ENCODE data around the gene ADGRV1. TPM values are rescaled to one million over a fixed set of nuclear protein-coding genes. Genes with fewer than 3 reads are reported as not detected.

The ADGRV1 gene
- polyA plus RNA-seq, 4 donors = 2.6 to 2.9 (median 2.7) TPM; not detected in 1

DNA sequence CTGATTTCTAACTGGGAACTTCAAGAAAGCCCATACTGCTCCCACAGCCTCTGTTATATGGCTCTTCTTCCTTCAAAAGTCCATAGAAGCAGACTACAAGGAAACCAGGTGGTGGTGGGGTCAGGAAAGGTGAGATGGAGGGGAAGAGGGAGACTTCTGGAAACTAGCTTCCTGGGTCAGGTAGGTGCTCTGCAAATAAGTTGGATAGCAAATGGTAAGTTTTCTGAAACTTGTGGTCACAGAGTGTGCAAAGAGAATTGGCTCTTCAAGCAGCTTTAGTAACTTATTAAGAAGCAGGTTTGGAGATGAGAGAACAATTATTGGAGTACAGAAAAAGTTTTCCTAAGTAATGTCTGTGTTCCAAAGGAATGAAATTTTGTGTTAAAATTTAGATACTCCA, 316.9 kb downstream of the ADGRV1 start:
- no peak overlapping the region for H3K27ac ChIP-seq (ENCODE audit: low read depth in 1 of 3, low read length in 2 of 3)
- H3K27me3 ChIP-seq (ENCODE audit: control insufficient read depth in 3 of 3, insufficient read depth in 3 of 3, low read length in 3 of 3) = no peaks in the 10 kb centered on the region
- FAIRE-seq (no peak), DNase-seq (no peak)
- no peaks in the 10 kb centered on the region for H3K36me3 ChIP-seq (ENCODE audit: control insufficient read depth in 3 of 3, insufficient read depth in 2 of 3, low read depth in 1 of 3, low read length in 3 of 3)
- H3K4me3 ChIP-seq (ENCODE audit: low read depth in 1 of 3, low read length in 3 of 3) = no peak overlapping the region
- peaks cover 0 to 6% (median 0%) of the 10 kb centered on the region in 3 donors for H3K4me1 ChIP-seq (ENCODE audit: control insufficient read depth in 3 of 3, insufficient read depth in 2 of 3, low read depth in 1 of 3, low read length in 2 of 3)
- no peaks in the 10 kb centered on the region for H3K9me3 ChIP-seq (ENCODE audit: control insufficient read depth in 2 of 2, insufficient read depth in 1 of 2, low read depth in 1 of 2, low read length in 1 of 2)

DNA sequence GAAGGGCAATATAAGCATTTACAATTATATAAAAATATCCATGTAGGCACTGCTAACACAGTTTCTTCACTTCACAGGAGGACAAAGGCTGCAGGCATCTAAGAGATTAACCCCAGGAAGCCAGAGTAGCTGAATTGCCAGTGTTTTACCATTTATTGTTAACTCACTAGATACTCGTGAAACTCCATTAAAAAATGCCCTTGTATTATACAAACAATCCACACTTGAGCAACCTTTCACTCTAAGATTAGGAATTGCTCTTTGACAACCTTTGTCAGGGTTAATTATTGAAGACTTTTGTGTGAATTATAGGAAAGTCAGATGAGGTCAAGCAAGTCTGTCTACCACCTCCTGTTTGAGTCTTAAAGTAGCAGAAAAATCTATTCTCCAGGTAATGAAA, 317.8 kb downstream of the ADGRV1 start:
- DNase-seq (peak; percentile 39 to 62), FAIRE-seq (no peak)
- H3K27me3 ChIP-seq (ENCODE audit: control insufficient read depth in 3 of 3, insufficient read depth in 3 of 3, low read length in 3 of 3) = no peaks in the 10 kb centered on the region
- H3K4me1 ChIP-seq (ENCODE audit: control insufficient read depth in 3 of 3, insufficient read depth in 2 of 3, low read depth in 1 of 3, low read length in 2 of 3) = peaks cover 0 to 6% (median 0%) of the 10 kb centered on the region in 3 donors
- H3K36me3 ChIP-seq (ENCODE audit: control insufficient read depth in 3 of 3, insufficient read depth in 2 of 3, low read depth in 1 of 3, low read length in 3 of 3) = no peaks in the 10 kb centered on the region
- no peak overlapping the region for H3K4me3 ChIP-seq (ENCODE audit: low read depth in 1 of 3, low read length in 3 of 3)
- H3K9me3 ChIP-seq (ENCODE audit: control insufficient read depth in 2 of 2, insufficient read depth in 1 of 2, low read depth in 1 of 2, low read length in 1 of 2) = no peaks in the 10 kb centered on the region
- H3K27ac ChIP-seq (ENCODE audit: low read depth in 1 of 3, low read length in 2 of 3) = no peak overlapping the region
- WGBS, 3 donors = 0 to 39% (median 7%) methylated on average over 1 of the region's 1 CpG

DNA sequence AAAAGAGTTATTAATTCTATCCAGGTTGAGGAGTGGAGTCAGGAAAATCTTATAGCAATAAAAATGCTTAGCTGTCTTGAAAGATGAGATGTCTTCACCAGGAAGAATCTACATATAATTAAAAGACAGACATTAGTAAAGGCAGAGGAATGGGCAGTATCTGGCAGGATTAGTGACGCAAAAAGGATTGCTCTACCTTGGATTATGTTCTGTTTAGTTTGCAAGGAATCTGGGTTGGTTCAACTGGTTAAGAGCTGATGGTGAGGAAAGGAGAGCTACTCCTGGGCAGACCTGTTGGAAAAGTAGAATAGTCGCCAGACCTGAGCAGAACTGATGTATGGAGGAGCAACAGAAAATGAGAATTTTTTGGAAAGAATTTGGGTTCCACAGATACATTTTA, 318.5 kb downstream of the ADGRV1 start:
- Histone ChIP-seq H3K9me3 (ENCODE audit: control insufficient read depth in 2 of 2, insufficient read depth in 1 of 2, low read depth in 1 of 2, low read length in 1 of 2) (no peaks in the 10 kb centered on the region), H3K27me3 (ENCODE audit: control insufficient read depth in 3 of 3, insufficient read depth in 3 of 3, low read length in 3 of 3) (no peaks in the 10 kb centered on the region), H3K27ac (ENCODE audit: low read depth in 1 of 3, low read length in 2 of 3) (no peak overlapping the region), H3K4me3 (ENCODE audit: low read depth in 1 of 3, low read length in 3 of 3) (no peak overlapping the region), H3K36me3 (ENCODE audit: control insufficient read depth in 3 of 3, insufficient read depth in 2 of 3, low read depth in 1 of 3, low read length in 3 of 3) (no peaks in the 10 kb centered on the region), H3K4me1 (ENCODE audit: control insufficient read depth in 3 of 3, insufficient read depth in 2 of 3, low read depth in 1 of 3, low read length in 2 of 3) (peaks cover 0 to 6% (median 0%) of the 10 kb centered on the region in 3 donors)
- WGBS, 3 donors = 92 to 95% (median 92%) methylated on average over 2 of the region's 2 CpGs
- DNase-seq (no peak), FAIRE-seq (no peak)

DNA sequence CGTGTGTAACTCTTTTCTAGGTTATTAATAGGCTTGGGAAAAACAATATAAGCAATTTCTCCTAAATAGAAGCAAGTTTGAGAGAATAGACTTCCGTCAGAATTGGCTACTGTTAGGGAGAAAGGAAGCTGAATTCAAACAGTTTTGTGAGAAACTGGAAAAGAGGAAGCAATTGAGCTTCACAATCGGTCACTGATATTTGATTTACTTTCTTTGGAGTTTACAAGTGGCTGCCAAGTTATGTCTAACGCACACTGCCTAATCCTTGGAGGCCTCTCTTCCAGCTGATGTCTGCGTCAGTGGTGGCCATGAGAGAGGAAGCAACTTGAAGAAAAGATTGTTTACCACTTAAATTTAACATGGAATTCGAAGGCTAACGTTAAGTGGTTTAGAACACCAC, 319.5 kb downstream of the ADGRV1 start:
- H3K27me3 ChIP-seq (ENCODE audit: control insufficient read depth in 3 of 3, insufficient read depth in 3 of 3, low read length in 3 of 3) = no peaks in the 10 kb centered on the region
- H3K4me3 ChIP-seq (ENCODE audit: low read depth in 1 of 3, low read length in 3 of 3) = no peak overlapping the region
- no peaks in the 10 kb centered on the region for H3K36me3 ChIP-seq (ENCODE audit: control insufficient read depth in 3 of 3, insufficient read depth in 2 of 3, low read depth in 1 of 3, low read length in 3 of 3)
- FAIRE-seq (no peak), DNase-seq (peak in 1 of 2 donors; percentile 26)
- H3K27ac ChIP-seq (ENCODE audit: low read depth in 1 of 3, low read length in 2 of 3) = peak overlapping the region in 2 of 3 donors; percentile 2 to 75
- peaks cover 0 to 6% (median 0%) of the 10 kb centered on the region in 3 donors for H3K4me1 ChIP-seq (ENCODE audit: control insufficient read depth in 3 of 3, insufficient read depth in 2 of 3, low read depth in 1 of 3, low read length in 2 of 3)
- 27 to 75% (median 54%) methylated on average over 7 of the region's 7 CpGs for WGBS, 3 donors
- H3K9me3 ChIP-seq (ENCODE audit: control insufficient read depth in 2 of 2, insufficient read depth in 1 of 2, low read depth in 1 of 2, low read length in 1 of 2) = no peaks in the 10 kb centered on the region

DNA sequence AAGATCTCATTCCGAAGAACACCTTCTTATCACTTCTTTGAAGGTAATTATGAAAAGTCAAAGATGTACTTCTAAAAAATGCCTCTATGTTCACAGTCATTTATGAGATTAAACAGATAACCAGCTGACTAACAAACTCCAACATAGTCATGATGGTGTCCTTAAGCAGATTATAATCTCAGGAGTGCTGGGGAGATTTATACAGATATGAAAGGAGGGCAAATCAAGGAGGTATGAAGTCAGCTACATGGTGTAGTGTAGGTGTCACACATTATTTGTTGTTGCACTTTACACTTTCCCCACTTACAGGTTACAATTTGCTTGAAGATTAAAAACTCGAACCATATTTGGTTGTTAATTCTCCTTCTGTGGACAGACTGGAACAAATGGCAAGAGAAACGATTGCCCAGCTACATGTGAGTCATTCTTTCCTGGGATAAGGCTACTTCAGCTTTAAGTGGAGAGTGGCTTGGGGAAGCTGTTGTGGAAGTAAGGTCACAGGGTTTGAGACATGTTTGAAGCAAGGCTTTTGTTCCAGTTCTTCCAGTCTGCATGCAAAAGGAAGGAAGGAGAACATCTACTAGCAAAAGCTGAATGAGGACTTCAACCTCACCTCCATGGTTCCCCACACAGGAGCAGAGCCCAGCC, 320.1 kb downstream of the ADGRV1 start:
- Histone ChIP-seq H3K9me3 (ENCODE audit: control insufficient read depth in 2 of 2, insufficient read depth in 1 of 2, low read depth in 1 of 2, low read length in 1 of 2) (no peaks in the 10 kb centered on the region), H3K36me3 (ENCODE audit: control insufficient read depth in 3 of 3, insufficient read depth in 2 of 3, low read depth in 1 of 3, low read length in 3 of 3) (no peaks in the 10 kb centered on the region), H3K4me1 (ENCODE audit: control insufficient read depth in 3 of 3, insufficient read depth in 2 of 3, low read depth in 1 of 3, low read length in 2 of 3) (peaks cover 0 to 6% (median 0%) of the 10 kb centered on the region in 3 donors), H3K4me3 (ENCODE audit: low read depth in 1 of 3, low read length in 3 of 3) (no peak overlapping the region), H3K27ac (ENCODE audit: low read depth in 1 of 3, low read length in 2 of 3) (peak overlapping the region in 2 of 3 donors; percentile 2 to 79), H3K27me3 (ENCODE audit: control insufficient read depth in 3 of 3, insufficient read depth in 3 of 3, low read length in 3 of 3) (no peaks in the 10 kb centered on the region)
- no peak for FAIRE-seq
- 32 to 38% (median 33%) methylated on average over 3 of the region's 3 CpGs for WGBS, 3 donors
- DNase-seq = peak in 1 of 2 donors; percentile 45

DNA sequence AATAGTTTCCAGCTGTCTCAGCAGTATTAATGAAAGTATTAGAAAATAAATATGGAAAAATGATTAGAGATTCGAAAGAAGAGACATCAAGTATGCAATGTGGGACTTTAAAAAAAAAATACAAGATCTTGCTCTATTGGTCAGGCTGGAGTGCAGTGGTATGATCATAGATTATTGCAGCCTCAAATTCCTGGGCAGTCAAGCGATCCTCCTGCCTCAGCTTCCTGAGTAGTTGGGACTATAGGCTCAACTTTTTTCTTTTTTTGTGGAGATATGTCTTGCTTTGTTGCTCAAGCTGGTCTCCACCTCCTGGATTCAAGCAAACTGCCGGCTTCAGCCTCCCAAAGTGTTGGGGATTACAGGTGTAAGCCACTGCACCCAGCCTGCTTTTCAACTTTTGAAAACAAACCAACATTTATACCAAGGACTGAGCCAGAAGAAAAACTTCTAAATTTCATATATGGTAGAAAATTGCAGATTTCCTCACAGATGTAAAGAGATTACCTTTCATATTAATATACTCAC, 323.1 kb downstream of the ADGRV1 start:
- DNase-seq (no peak), FAIRE-seq (no peak)
- WGBS, 3 donors = 80 to 87% (median 83%) methylated on average over 3 of the region's 3 CpGs
- Histone ChIP-seq H3K27me3 (ENCODE audit: control insufficient read depth in 3 of 3, insufficient read depth in 3 of 3, low read length in 3 of 3) (no peaks in the 10 kb centered on the region), H3K27ac (ENCODE audit: low read depth in 1 of 3, low read length in 2 of 3) (no peak overlapping the region), H3K9me3 (ENCODE audit: control insufficient read depth in 2 of 2, insufficient read depth in 1 of 2, low read depth in 1 of 2, low read length in 1 of 2) (no peaks in the 10 kb centered on the region), H3K4me3 (ENCODE audit: low read depth in 1 of 3, low read length in 3 of 3) (no peak overlapping the region), H3K36me3 (ENCODE audit: control insufficient read depth in 3 of 3, insufficient read depth in 2 of 3, low read depth in 1 of 3, low read length in 3 of 3) (no peaks in the 10 kb centered on the region), H3K4me1 (ENCODE audit: control insufficient read depth in 3 of 3, insufficient read depth in 2 of 3, low read depth in 1 of 3, low read length in 2 of 3) (peaks cover 0 to 6% (median 0%) of the 10 kb centered on the region in 3 donors)

DNA sequence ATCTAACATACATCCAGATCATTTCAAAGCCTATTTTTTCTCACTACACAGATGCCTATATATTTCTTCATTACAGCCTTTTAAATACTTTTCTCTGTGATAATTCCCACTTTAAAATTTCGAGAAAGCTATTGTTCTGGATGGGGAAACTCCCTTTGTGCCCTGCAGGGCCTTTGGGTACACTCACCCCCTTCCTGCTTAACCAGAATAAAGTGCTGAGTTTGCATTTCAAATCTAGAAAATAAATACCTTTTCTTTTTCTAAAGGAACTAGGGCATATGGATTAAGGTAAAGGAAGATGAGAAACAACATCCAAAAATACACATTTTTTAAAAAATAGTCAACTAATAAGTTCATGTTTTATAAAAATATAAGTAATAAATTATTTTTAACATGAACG, 323.9 kb downstream of the ADGRV1 start:
- WGBS, 3 donors = 77 to 89% (median 86%) methylated on average over 2 of the region's 2 CpGs
- no peak overlapping the region for H3K4me3 ChIP-seq (ENCODE audit: low read depth in 1 of 3, low read length in 3 of 3)
- H3K27me3 ChIP-seq (ENCODE audit: control insufficient read depth in 3 of 3, insufficient read depth in 3 of 3, low read length in 3 of 3) = no peaks in the 10 kb centered on the region
- no peaks in the 10 kb centered on the region for H3K36me3 ChIP-seq (ENCODE audit: control insufficient read depth in 3 of 3, insufficient read depth in 2 of 3, low read depth in 1 of 3, low read length in 3 of 3)
- no peaks in the 10 kb centered on the region for H3K4me1 ChIP-seq (ENCODE audit: control insufficient read depth in 3 of 3, insufficient read depth in 2 of 3, low read depth in 1 of 3, low read length in 2 of 3)
- H3K27ac ChIP-seq (ENCODE audit: low read depth in 1 of 3, low read length in 2 of 3) = no peak overlapping the region
- no peaks in the 10 kb centered on the region for H3K9me3 ChIP-seq (ENCODE audit: control insufficient read depth in 2 of 2, insufficient read depth in 1 of 2, low read depth in 1 of 2, low read length in 1 of 2)
- FAIRE-seq (no peak), DNase-seq (no peak)

DNA sequence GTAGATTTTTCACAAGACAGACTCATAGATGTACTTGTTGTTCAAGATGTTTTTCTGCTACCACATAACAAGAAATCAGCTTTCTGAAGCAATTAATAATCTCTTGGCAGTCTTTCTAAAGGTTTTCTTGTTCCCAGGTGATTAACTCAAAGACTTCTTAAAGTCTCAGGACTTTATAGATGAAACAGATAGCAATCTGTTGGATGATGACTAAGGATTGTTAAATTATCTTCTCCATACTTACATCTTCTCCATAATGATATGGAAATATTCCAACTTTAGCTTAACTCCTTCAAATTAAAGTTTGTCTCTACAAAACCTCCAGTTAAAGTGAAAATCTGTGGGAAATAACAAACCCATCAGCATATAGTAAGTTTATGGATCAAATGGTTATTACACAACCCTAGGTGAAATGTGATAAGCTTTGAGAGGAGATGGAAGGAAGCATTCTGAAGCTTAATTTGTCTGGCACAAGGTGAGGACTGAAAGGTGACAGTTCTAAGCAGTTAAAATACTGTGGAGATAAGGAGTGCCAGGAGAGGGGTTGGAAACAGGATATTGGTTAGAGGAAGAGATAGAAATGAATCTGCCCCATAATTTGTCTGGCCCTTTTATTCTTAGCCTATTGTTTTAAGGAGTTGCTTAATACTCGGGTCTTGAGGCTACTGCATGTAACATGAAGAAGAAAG, 326.7 kb downstream of the ADGRV1 start:
- Histone ChIP-seq H3K9me3 (ENCODE audit: control insufficient read depth in 2 of 2, insufficient read depth in 1 of 2, low read depth in 1 of 2, low read length in 1 of 2) (no peaks in the 10 kb centered on the region), H3K4me1 (ENCODE audit: control insufficient read depth in 3 of 3, insufficient read depth in 2 of 3, low read depth in 1 of 3, low read length in 2 of 3) (peaks cover 0 to 11% (median 2%) of the 10 kb centered on the region in 3 donors), H3K4me3 (ENCODE audit: low read depth in 1 of 3, low read length in 3 of 3) (no peak overlapping the region), H3K27ac (ENCODE audit: low read depth in 1 of 3, low read length in 2 of 3) (no peak overlapping the region), H3K27me3 (ENCODE audit: control insufficient read depth in 3 of 3, insufficient read depth in 3 of 3, low read length in 3 of 3) (no peaks in the 10 kb centered on the region), H3K36me3 (ENCODE audit: control insufficient read depth in 3 of 3, insufficient read depth in 2 of 3, low read depth in 1 of 3, low read length in 3 of 3) (no peaks in the 10 kb centered on the region)
- DNase-seq (no peak), FAIRE-seq (no peak)
- 58 to 59% (median 59%) methylated on average over 1 of the region's 1 CpG for WGBS, 3 donors
